Activated CD8-positive, alpha-beta memory T cell treated with anti-CD3 and anti-CD28 coated beads for 48 hours (primary cell): Measurements from ENCODE around the gene CCT8L2.
"Not testable (repeated sequence)": the region's sequence is repeated elsewhere in the genome, so short reads cannot be mapped to it uniquely, and the experiment has no call there.

ENCODE experiments used
- DNase-seq, 3 experiments: peaks; one replicate each; pipeline ENCODE4 v3.0.0-alpha.2; 2020; ENCODE audit warnings: low read depth in 2 of 3, low spot score in 2 of 3

Gene CCT8L2

GRCh38 chr22:16592710-16593109 lies at the start of gene CCT8L2:
Gene CCT8L2, minus strand, starts transcription at chr22:16592810. Its CDS starts 260 bp downstream, at chr22:16592550.
- not testable (repeated sequence) for DNase-seq

- not testable (repeated sequence) for DNase-seq
These were observed 42.8 kb upstream of the CCT8L2 start for GRCh38 chr22:16635442-16635841.

- not testable (repeated sequence) for DNase-seq
These were observed 41.5 kb upstream of the CCT8L2 start for GRCh38 chr22:16634092-16634491.

DNA sequence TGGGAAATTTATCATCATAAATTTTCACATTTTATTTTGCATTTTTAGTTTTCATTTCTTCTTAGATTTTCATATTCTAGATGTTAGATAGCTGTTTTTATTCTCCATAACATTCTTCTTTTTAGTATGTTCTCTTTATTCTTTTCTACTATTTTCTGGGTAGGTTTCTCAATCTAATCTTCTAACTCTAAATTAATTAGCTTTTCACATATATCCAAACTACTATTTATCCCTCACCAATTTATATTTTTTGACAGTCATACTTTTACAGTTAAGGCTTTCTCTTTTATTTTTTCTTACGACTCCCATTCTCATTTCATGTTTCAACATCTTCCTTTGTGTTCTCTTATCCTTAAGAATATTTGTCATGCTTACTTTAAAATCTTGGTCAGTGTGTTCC lies 35.9 kb upstream of the CCT8L2 start:
- not testable (repeated sequence) for DNase-seq

- DNase-seq = not testable (repeated sequence)
These were observed 32.4 kb upstream of the CCT8L2 start for GRCh38 chr22:16625018-16625417.

DNA sequence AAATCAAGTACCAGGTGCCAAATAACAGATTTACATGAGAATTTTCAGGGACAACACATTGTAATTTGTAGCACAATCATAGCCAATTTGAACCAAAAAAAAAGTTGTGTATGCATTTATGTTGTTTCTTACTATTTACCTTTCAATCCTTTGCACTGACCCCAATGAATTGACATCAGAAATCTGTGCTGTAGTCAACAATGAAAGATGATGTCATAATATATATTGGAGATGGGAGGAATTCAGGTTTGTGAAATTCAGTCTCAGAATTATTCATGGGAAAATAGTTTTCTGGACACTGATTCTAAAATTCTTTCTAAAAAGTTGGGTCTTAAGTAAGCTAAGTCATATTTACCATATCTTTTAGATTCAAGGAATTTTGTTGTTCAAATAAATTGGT lies 31.0 kb upstream of the CCT8L2 start:
- not testable (repeated sequence) for DNase-seq

- not testable (repeated sequence) for DNase-seq
These were observed 24.9 kb upstream of the CCT8L2 start for GRCh38 chr22:16617516-16617915.

- DNase-seq = not testable (repeated sequence)
These were observed 23.9 kb upstream of the CCT8L2 start for GRCh38 chr22:16616390-16616938.

- not testable (repeated sequence) for DNase-seq
These were observed 23.1 kb upstream of the CCT8L2 start for GRCh38 chr22:16615606-16616245.

GRCh38 chr22:16609548-16610261 lies 17.1 kb upstream of the CCT8L2 start:
- DNase-seq = no peak

DNA sequence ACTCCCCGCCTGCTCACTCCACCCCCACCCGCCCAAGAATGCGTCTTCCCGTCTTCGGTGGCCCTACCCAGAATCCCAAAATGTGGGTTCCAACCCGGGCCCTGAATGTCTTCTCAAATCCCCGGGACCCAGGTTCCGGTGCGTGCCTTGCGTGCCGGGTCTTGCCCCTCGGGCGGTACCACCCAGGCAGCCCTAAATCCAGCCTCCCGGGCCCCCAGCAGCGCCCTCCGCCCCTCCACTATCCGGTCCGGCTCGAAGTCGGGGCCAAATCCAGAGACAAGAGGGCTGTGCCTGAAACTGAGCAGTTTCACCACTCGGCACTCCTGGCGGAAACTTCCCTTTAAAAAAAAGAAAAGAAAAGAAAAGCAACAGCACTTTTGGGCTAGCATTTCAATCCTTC lies 16.3 kb upstream of the CCT8L2 start:
- no peak for DNase-seq

- DNase-seq = not testable (repeated sequence)
These were observed 11.8 kb upstream of the CCT8L2 start for GRCh38 chr22:16604257-16604998.

GRCh38 chr22:16603770-16604242 lies 11.2 kb upstream of the CCT8L2 start:
- DNase-seq = not testable (repeated sequence)

GRCh38 chr22:16603448-16603768 lies 10.8 kb upstream of the CCT8L2 start:
- no peak for DNase-seq

DNA sequence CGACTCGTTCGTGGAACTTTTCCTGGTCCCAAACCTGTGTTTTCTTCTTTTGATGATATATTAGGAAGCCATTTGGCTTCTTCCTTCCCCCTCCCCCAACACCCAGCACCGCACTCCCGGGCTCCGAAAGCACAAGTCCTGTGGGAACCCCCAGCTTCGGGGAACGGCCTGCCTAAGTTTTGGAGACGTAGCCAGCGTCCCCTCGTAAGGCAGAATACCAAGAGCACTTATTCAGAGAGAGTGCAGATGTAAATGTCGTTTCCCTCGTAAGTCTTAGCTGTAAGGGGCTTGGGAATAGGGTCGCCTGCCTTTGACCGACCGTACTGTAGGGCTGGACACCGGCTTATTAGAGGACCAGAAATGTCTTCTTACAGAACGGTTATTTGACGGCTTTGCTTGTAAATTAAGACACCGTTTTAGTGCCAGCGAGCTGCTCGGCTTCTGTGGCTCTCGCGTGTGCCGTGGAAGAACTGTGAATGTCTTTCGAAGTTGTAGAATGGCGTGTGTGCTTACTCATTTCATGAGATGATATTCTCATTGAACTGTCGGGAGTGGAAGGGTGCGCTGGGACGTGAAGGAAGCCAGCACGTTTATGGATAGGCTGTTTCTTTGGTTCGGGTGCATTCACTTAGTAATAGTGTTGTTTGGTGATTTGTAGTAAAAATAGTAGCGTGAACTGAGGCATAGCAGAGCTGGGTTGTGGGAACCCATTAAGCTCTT lies 10.3 kb upstream of the CCT8L2 start:
- DNase-seq = peak in 1 of 3 experiments; percentile 3

GRCh38 chr22:16602224-16602727 lies 9.7 kb upstream of the CCT8L2 start:
- peak in 1 of 3 experiments; percentile 2 for DNase-seq

GRCh38 chr22:16601437-16602223 lies 9.0 kb upstream of the CCT8L2 start:
- peak in 2 of 3 experiments; percentile 10 to 15 for DNase-seq

GRCh38 chr22:16600644-16601436 lies 8.2 kb upstream of the CCT8L2 start:
- DNase-seq = peak in 2 of 3 experiments; percentile 34 to 47

GRCh38 chr22:16599648-16600047 lies 7.0 kb upstream of the CCT8L2 start:
- not testable (repeated sequence) for DNase-seq
